Calu3 (cell line): ENCODE data around the gene ZDHHC11. TPM values are rescaled to one million over a fixed set of nuclear protein-coding genes. Genes with fewer than 3 reads are reported as not detected.

Source experiments
- BruUV-seq: library from RNA; stranded (reverse); fragments of 400-500 nt; replicated peaks from 2 replicates; lab custom pipeline; 2021; lab: Mats Ljungman, UMichigan
- CTCF ChIA-PET: fragments of 300-600 bp; sonication (Branson Sonifier 250); formaldehyde crosslinking; loops from one replicate; lab custom pipeline; 2022; ENCODE audit warnings: antibody characterized with exemption; lab: Charles Lee
- DNase-seq: peaks from one replicate; pipeline ENCODE4 v3.0.0; 2022
- H3K27ac Mint-ChIP-seq: one replicate; pipeline ENCODE4 v1.8.0; 2022; ENCODE audit warnings: mixed read lengths; ENCODE audit not compliant: unreplicated experiment
- H3K27me3 Mint-ChIP-seq: one replicate; pipeline ENCODE4 v1.8.0; 2022; ENCODE audit warnings: mixed read lengths; ENCODE audit not compliant: unreplicated experiment
- H3K36me3 Mint-ChIP-seq: one replicate; pipeline ENCODE4 v1.8.0; 2022; ENCODE audit warnings: mild to moderate bottlenecking, moderate library complexity, mixed read lengths; ENCODE audit not compliant: insufficient read depth, unreplicated experiment
- H3K4me1 Mint-ChIP-seq: one replicate; pipeline ENCODE4 v1.8.0; 2022; ENCODE audit warnings: mild to moderate bottlenecking, low read depth, mixed read lengths; ENCODE audit not compliant: unreplicated experiment
- H3K4me3 Mint-ChIP-seq: one replicate; pipeline ENCODE4 v1.8.0; 2022; ENCODE audit warnings: mild to moderate bottlenecking, low read depth, moderate library complexity, mixed read lengths; ENCODE audit not compliant: unreplicated experiment
- H3K9me3 Mint-ChIP-seq: one replicate; pipeline ENCODE4 v1.8.0; 2022; ENCODE audit warnings: low read depth, mixed read lengths; ENCODE audit not compliant: unreplicated experiment
- CTCF ChIP-seq: fragments of 200-600 bp; IDR thresholded peaks from one replicate; pipeline ENCODE4 v1.8.0; 2022; ENCODE audit warnings: antibody characterized with exemption; ENCODE audit not compliant: unreplicated experiment
- intact Hi-C: fragments of 100-400 bp; cut with micrococcal nuclease; formaldehyde crosslinking; loops from one replicate; pipeline ENCODE4 v1.10.0; 2022; ENCODE audit not compliant: unreplicated experiment
- total RNA-seq: library from RNA; stranded (reverse); gene quantifications from 2 replicates; pipeline ENCODE4 v1.2.3, GENCODE V29; 2022

ZDHHC11 gene
- total RNA-seq, 1 experiment from 2014 or later, result 60.8 TPM

DNA sequence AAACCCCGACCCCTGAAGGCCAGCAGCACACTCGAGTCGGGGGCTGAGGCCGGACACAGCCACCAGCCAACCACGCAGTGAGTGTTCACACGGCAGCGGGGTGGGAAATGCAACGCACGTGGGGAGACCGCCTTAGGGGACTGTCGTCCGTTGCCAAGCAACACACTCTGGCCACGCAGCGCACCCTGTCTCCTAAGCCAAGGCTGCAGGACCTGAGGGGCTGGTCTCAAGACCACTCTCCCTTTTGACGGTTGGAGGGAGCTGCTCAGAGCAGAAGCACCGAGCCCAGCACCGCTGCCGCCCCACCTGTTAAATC, 34.3 kb upstream of the ZDHHC11 start:
- CTCF ChIA-PET, result no interaction called here
- DNase-seq, result no peak
- BruUV-seq, result no TSS peak
- H3K36me3 Mint-ChIP-seq, result peaks cover 47% of the 10 kb centered on the region
- intact Hi-C loops, result no loop called here
- no peak overlapping the region for H3K4me3 Mint-ChIP-seq
- H3K27ac Mint-ChIP-seq, result no peak overlapping the region
- no peaks in the 10 kb centered on the region for H3K27me3 Mint-ChIP-seq
- TF ChIP-seq CTCF, result no peak
- H3K9me3 Mint-ChIP-seq, result peaks cover 7% of the 10 kb centered on the region
- H3K4me1 Mint-ChIP-seq, result no peaks in the 10 kb centered on the region

DNA sequence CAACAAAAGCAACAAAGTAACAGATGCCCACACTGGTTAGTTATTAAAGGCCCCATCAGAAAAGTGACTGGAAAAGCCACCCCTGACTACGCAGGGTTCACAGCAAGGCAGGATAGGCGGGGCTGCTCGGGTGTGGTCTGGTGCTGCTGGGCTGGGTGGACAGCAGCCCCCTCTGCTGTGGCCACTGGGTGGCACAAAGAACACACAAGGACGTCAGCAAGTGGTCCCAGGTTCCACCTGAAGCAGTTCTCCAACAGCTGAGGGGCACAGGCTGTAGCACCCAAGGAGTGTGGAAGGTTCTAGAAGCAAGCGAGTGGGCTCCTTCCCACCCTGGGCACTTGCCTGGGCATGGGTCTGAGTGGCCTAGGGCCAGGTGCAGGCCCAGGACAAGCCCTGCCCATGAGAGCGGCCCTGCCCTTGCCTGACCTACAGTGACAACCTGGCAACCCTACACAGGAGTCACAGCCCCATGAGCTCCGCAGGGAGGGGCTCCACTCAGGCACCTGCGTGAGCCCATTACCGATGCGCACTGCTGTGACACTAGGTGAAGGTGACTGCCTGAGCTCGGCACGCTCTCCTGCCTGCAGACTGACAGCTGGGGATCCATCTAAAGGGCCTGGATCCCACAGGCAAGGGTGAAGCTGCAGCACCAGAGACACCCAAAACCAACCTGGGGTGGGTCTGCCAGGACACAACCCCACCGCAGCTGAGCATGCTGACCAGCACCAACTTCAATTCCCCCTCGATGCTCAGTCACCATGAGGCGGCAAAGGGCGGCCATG, 33.8 kb upstream of the ZDHHC11 start:
- no TSS peak for BruUV-seq
- H3K9me3 Mint-ChIP-seq, result peaks cover 7% of the 10 kb centered on the region
- no peaks in the 10 kb centered on the region for H3K27me3 Mint-ChIP-seq
- DNase-seq, result no peak
- no peak overlapping the region for H3K4me3 Mint-ChIP-seq
- H3K4me1 Mint-ChIP-seq, result no peaks in the 10 kb centered on the region
- H3K27ac Mint-ChIP-seq, result no peak overlapping the region
- CTCF ChIA-PET, result no interaction called here
- peaks cover 44% of the 10 kb centered on the region for H3K36me3 Mint-ChIP-seq
- intact Hi-C loops, result no loop called here
- no peak for TF ChIP-seq CTCF

- Mint-ChIP-seq H3K27ac (no peak overlapping the region), H3K4me3 (no peak overlapping the region), H3K9me3 (peaks cover 7% of the 10 kb centered on the region), H3K4me1 (no peaks in the 10 kb centered on the region), H3K27me3 (no peaks in the 10 kb centered on the region), H3K36me3 (peaks cover 43% of the 10 kb centered on the region)
- no peak for TF ChIP-seq CTCF
- CTCF ChIA-PET, result no interaction called here
- no peak for DNase-seq
- BruUV-seq, result no TSS peak
- intact Hi-C loops, result no loop called here
Observed at GRCh38 chr5:883475-884181, 32.8 kb upstream of the ZDHHC11 start.

- Mint-ChIP-seq H3K36me3 (peaks cover 44% of the 10 kb centered on the region), H3K27ac (no peak overlapping the region), H3K4me3 (no peak overlapping the region), H3K4me1 (no peaks in the 10 kb centered on the region), H3K9me3 (peaks cover 7% of the 10 kb centered on the region), H3K27me3 (no peaks in the 10 kb centered on the region)
- intact Hi-C loops, result no loop called here
- no TSS peak for BruUV-seq
- no peak for DNase-seq
- CTCF ChIA-PET, result no interaction called here
- TF ChIP-seq CTCF, result no peak
Observed at GRCh38 chr5:882253-883183, 31.7 kb upstream of the ZDHHC11 start.
